ACHN (cell line): ENCODE measurements around the gene SPINT3.
A peak's percentile ranks its signal among the peaks of the same experiment; 100 is the strongest.

Source experiments
- DNase-seq: peaks from one replicate; pipeline ENCODE4 v3.0.0-alpha.2; 2015
- in situ Hi-C: cut with HindIII; loops from 2 replicates; pipeline ENCODE4 v1.10.0; 2017; ENCODE audit warnings: low sequenced_read_pairs, low pct_ligation_motif_present, low pct_unique_long_range_greater_than_20kb

Gene SPINT3

DNA sequence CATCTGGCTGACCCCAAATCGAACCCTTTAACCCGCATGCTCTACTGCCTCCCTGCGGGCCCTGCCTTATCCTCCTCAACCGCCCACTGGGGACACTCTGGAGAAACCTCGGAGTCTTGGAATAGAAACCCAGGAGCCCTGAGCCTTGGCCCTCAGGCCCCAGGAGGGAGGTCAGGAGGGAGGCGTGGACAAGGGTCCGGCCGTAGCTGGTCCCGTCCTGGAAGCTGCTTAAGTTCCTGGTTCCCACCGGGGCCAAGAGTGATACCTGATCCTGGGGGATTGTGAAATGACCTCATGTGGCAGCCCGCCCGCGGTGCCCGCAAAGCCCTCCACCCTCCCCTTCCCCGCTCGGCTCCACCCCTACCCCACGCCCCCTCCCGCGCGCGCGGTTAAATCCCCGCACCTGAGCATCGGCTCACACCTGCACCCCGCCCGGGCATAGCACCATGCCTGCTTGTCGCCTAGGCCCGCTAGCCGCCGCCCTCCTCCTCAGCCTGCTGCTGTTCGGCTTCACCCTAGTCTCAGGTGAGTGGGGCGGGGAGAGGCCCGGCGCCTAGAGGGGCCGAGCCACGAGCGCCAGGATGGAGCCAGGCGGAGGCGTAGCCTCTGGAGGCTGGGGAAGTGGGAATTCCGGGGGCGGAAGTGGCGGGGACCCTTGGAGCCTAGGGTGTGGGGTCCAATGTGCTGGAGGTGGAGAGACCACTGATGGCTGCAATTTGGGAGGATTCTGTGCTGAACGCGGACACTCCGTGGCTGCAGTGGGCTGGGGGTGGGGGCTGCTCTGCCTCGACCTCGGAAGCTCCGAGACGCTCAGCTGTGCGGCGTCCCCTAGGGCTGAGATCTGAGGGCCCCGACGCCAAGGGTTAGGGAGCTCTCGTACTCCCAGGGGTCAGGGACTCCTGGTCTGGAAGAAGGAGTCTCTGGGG is 45.8 kb downstream of the SPINT3 start, which contains the start of gene WFDC2:
Gene WFDC2 (plus strand): TSS at position 418 of the 926 bp plus-strand sequence. CDS start 29 bp downstream, at position 447.
- DNase-seq = peak; percentile 36
- in situ Hi-C loops = no loop called here

DNA sequence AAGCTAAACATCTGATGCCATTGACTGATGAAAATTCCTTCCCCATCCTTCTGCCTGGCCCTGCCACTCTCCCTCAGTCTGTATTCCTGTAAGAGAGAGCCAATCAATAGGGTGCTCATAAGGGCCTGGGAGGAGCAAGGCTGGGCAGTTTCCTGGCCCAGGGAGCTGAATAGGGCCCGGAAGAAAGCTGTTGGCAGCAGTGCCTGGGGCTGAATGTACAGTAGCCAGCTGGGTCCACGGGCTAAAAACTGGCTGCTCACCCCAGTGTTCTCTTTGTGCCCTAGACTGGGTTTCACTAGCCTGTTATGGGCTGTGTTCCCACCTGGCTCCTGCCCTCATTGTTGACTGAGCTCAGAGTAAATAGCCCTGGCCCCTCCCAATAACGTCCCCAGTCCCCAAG is 47.6 kb downstream of the SPINT3 start:
- in situ Hi-C loops = no loop called here
- DNase-seq = no peak

DNA sequence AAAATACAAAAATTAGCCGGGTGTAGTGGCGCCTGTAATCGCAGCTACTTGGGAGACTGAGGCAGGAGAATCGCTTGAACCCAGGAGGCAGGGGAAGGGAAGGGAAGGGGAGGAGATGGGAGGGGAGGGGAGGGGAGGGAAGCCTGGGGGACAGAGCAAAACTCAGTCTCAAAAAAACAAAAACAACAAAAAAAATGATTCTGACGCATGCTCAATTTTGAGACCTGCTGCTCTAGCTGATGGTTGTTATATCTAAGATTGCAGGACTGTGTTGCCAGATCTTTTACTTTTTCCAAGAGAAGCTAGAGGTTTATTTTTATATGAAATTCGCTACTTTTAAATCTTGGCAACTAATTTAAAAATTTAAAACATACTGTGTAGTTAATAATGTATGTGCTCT is 48.2 kb downstream of the SPINT3 start:
- in situ Hi-C loops = no loop called here
- no peak for DNase-seq

DNA sequence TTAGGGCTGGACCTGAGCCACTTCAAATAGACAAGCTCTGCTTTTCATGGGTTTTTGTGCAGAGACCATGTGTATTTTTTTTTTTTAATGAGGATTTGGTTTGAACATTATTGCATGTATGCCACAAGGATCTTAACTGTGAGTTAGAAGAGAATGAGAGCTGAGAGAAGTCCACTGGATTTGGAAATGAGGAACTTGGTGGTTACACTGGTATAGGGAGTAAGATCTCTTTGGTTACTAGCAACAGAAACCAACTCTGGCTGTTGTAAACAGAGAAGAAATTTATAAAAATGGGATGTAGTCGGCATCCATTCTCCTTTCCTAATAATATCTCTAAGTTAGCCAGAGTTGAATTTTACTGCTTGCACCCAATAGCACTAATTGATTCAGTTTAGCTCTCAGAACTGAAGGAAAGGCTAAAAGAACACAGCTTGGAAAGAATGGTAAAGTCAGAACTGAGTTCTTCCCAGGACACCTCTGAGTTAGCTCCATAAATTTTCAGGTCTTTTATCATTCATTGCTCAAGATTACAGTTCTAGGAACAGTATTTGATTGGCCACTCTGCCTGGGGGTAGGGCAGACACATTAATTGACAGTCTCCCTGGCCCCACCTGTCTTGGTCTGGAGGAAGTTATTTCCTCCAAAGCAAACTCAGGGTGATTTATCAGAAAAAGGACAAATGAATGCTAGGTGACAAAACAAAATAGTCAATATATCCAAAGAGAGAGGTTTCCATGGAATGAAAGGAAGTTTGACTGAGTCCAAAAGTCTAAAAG is 49.7 kb downstream of the SPINT3 start:
- no peak for DNase-seq
- in situ Hi-C loops = no loop called here

DNA sequence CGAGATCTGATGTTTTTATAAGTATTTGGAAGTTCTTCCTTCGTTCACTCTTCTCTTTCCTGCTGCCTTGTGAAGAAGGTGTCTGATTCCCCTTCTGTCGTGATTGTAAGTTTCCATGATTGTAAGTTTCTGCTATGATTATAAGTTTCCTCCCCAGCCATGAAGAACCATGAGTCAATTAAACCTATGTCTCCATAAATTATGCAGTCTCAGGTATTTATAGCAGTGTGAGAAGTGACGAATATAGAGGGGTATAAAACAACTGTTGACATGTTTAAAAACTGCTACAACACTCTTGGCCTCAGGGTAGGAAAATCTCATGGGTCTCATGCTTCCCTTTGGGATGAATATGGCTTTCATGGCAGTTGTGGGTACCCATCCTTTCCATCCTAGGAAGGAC is 51.7 kb downstream of the SPINT3 start:
- in situ Hi-C loops = no loop called here
- no peak for DNase-seq

DNA sequence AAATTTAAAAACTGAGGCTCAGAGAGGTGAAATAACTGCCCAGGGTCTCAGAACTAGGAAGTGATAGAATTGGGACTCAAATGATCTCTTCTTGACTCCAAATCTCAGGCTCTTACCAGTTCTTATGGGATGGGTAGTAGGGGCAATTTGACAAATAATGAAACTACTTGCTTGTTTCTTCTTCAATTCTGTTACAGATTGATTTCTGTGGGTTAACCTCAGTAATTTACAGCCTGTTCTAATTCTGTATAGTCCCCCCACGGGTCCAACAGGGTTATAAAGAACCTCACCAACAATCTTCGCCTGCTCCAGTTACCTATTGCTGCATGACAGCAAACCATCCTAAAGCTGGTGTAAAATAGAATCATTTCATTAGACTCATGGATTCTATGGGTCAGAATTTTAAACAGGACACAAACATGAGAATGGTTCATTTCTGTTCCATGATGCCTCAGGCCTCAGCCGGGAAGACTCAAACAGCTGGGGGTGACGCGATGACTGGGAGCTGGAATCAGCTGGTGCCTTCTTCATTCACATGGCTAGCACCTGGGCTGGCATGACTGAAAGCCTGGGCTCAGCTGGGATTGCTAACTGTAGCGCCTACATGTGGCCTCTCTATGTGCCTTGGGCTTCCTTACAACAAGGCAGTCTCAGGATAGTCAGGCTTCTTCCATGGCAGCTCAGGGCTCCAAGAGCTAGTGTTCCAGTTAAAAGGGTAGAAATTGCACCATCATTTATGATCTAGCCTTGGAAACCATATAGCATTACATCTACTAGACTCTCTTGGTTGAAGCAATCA is 52.5 kb downstream of the SPINT3 start:
- no peak for DNase-seq
- in situ Hi-C loops = no loop called here
